Measurements from ENCODE around the gene ZFP69.

- TF ChIP-seq CTCF (IDR thresholded peaks at IDR 0.05): no peak
- no peak for TF ChIP-seq POLR2A (IDR thresholded peaks at IDR 0.05)
Measured at GRCh38 chr1:40454873-40455272, 22.2 kb upstream of the ZFP69 start.

Data from thyroid gland (tissue), 4 donors.